BLaER1 treated with 17β-estradiol and CSF1 and Interleukin-3, amounts not matched to agents 10 nM and 100 nM (cell line): ENCODE results near the gene OR5K3.
"Not testable (repeated sequence)": the region's sequence is repeated elsewhere in the genome, so short reads cannot be mapped to it uniquely, and the experiment has no call there.

Experiments
- H3K27ac ChIP-seq, 11 experiments: shearing (Covaris generic); formaldehyde crosslinking; 2 replicates each; pipeline ENCODE4 v1.8.1; 2022
- H3K27me3 ChIP-seq, 11 experiments: shearing (Covaris generic); formaldehyde crosslinking; 2 replicates each; pipeline ENCODE4 v1.8.1; 2022
- H3K36me3 ChIP-seq, 11 experiments: shearing (Covaris generic); formaldehyde crosslinking; 2 replicates each; pipeline ENCODE4 v1.8.1; 2022
- H3K4me1 ChIP-seq, 10 experiments: shearing (Covaris generic); formaldehyde crosslinking; 2 replicates each; pipeline ENCODE4 v1.8.1; 2022
- H3K4me2 ChIP-seq, 11 experiments: shearing (Covaris generic); formaldehyde crosslinking; 2 replicates each; pipeline ENCODE4 v1.8.1; 2022
- H3K4me3 ChIP-seq, 10 experiments: shearing (Covaris generic); formaldehyde crosslinking; 2 replicates each; pipeline ENCODE4 v1.8.1; 2022
- H3K9ac ChIP-seq, 11 experiments: shearing (Covaris generic); formaldehyde crosslinking; 2 replicates each; pipeline ENCODE4 v1.8.1; 2022
- H3K9me3 ChIP-seq, 11 experiments: shearing (Covaris generic); formaldehyde crosslinking; replicated peaks in 1 of 11; 2 replicates each; pipeline ENCODE4 v1.8.1; 2022
- H4K20me1 ChIP-seq, 11 experiments: shearing (Covaris generic); formaldehyde crosslinking; 2 replicates each; pipeline ENCODE4 v1.8.1; 2022
- Cebpa-rat ChIP-seq, 11 experiments: shearing (Covaris generic); IDR thresholded peaks; 2 replicates each; pipeline ENCODE4 v1.8.1; 2022

The OR5K3 gene

DNA sequence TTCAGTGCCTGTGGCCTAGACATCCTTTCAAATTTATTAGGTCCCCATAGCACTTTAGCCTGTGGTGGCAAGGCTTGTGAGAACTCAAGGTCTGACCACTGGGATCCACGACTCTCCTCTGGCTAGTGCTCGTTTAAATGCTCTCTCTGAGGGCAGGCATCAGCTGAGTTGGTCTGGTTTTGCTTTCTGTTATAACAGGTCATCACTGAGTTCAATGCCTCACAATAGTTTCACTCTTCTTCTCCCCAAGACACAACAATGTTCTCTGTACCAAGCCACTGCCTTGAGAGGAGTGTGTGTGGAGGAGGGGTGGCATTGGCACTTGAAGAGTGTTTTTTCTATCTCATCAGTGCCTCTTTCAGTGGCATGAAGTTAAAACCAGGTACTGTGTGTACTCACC, 29.2 kb upstream of the OR5K3 start:
- Histone ChIP-seq H3K27ac (no peak overlapping the region), H3K9me3 (peaks cover 5 to 19% (median 15%) of the 10 kb centered on the region in 11 experiments; a peak in 16 of 22 replicates), H3K4me3 (no peak overlapping the region), H3K36me3 (no peaks in the 10 kb centered on the region), H4K20me1 (no peaks in the 10 kb centered on the region), H3K27me3 (no peaks in the 10 kb centered on the region), H3K9ac (no peak overlapping the region), H3K4me1 (0 out of 20 replicates have a peak, but pooled peaks cover 0 to 3% (median 0%) of the 10 kb centered on the region in 10 experiments), H3K4me2 (no peak overlapping the region)
- no peak for TF ChIP-seq Cebpa-rat (IDR thresholded peaks at IDR 0.05)

DNA sequence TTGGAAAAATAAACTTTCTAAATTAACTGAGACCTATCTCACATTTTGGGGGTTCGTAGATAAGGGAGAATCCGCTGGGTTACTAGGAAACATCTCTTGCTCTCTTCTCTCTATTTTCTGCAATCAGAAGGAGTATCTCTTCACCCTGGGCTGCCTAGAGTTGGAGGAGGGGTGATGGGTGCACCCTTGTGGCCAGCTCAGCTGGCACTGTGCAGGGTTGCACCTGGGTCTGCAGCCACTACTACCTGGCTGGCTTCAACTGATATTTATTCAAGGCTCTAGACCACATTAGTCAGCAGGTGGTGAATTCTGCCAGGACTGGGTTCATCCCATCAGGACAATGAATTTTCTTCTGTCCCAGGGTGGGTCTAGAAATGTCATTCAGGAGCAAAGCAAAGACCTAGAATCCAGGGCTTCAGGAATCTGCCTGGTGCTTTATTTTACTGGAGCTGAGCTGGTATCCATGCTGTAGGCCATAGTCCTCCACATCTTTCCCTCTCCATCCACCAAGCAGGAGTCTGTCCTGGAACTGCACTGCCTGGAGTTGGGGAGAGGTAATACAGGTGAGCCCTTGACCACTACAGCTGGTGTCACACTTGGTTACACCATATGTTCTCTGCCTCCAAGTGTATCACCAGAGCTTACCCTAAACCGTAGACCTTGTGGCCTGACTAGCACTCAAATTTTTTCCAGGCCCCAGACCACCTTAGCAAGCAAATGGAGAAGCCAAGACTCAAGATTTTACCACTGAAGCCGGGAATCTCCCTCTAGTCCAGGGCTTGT, 22.8 kb upstream of the OR5K3 start:
- Histone ChIP-seq H3K4me1 (no peaks in the 10 kb centered on the region), H4K20me1 (no peaks in the 10 kb centered on the region), H3K27ac (no peak overlapping the region), H3K36me3 (no peaks in the 10 kb centered on the region), H3K9me3 (no peaks in the 10 kb centered on the region), H3K27me3 (no peaks in the 10 kb centered on the region), H3K9ac (no peak overlapping the region), H3K4me2 (no peak overlapping the region), H3K4me3 (no peak overlapping the region)
- no peak for TF ChIP-seq Cebpa-rat (IDR thresholded peaks at IDR 0.05)

DNA sequence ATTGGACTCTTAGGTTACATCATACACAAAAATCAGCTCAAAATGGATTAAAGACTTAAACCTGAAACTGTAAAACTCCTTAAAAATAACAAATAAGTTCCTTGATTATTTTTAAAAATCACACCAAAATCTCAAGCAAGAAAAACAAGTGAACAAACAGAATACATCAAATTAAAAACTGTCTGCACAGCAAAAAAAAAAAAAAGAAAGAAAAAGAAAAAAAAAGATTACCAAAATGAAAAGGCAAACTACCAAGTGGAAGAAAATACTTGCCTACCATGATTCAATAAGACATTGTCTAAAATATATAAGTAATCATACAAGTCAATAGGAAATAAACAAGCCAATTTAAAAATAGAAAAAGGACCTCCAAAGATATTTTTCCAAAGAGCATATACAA, 19.3 kb upstream of the OR5K3 start:
- H3K36me3 ChIP-seq: no peaks in the 10 kb centered on the region
- H3K9ac ChIP-seq: no peak overlapping the region
- no peaks in the 10 kb centered on the region for H3K4me1 ChIP-seq
- TF ChIP-seq Cebpa-rat (IDR thresholded peaks at IDR 0.05): no peak
- H3K4me2 ChIP-seq: no peak overlapping the region
- no peaks in the 10 kb centered on the region for H4K20me1 ChIP-seq
- no peaks in the 10 kb centered on the region for H3K27me3 ChIP-seq
- H3K4me3 ChIP-seq: no peak overlapping the region
- no peaks in the 10 kb centered on the region for H3K9me3 ChIP-seq
- H3K27ac ChIP-seq: no peak overlapping the region

DNA sequence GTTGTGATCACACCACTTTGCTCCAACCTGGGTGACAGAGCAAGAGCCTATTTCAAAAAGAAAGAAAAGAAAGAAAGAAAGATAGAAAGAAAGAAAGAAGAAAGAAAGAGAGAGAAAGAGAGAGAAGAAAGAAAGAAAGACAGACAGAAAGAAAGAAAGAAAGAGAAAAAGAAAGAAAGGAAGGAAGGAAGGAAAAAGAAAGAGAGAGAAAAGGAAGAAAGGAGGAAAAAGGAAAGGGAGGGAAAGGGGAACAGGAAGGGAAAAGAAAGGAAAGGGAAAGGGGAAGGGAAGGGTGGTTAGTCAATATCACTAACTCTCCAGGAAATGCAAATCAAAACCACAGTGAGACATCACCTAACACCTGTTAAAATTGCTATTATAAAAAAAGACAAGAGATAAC, 18.6 kb upstream of the OR5K3 start:
- H3K4me3 ChIP-seq: no peak overlapping the region
- H3K9me3 ChIP-seq: no peaks in the 10 kb centered on the region
- H3K9ac ChIP-seq: no peak overlapping the region
- H3K4me2 ChIP-seq: no peak overlapping the region
- H3K27me3 ChIP-seq: no peaks in the 10 kb centered on the region
- no peak for TF ChIP-seq Cebpa-rat (IDR thresholded peaks at IDR 0.05)
- no peaks in the 10 kb centered on the region for H3K4me1 ChIP-seq
- no peak overlapping the region for H3K27ac ChIP-seq
- H4K20me1 ChIP-seq: no peaks in the 10 kb centered on the region
- H3K36me3 ChIP-seq: no peaks in the 10 kb centered on the region

DNA sequence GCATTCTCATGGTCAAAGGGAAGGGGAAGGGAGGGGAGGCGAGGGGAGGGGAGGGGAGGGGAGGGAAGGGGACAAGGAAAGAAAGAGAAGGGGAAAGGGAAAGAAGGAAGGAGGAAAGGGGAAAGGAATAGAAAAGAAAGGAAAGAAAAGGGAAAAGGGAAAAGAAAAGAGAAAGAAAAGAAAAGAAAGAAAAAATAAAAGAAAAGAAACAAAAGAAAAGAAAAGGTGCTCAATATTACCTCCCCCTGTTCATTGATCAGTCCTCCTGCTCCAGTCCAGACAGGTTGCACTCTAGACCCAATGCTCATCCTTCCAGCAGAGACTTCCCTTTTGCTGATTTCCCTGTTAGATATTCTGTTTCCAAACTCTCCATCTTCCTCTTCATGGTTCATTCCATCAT, 18.0 kb upstream of the OR5K3 start:
- Histone ChIP-seq H3K9me3 (no peaks in the 10 kb centered on the region), H3K4me2 (no peak overlapping the region), H3K36me3 (no peaks in the 10 kb centered on the region), H3K27ac (no peak overlapping the region), H3K4me3 (no peak overlapping the region), H3K27me3 (no peaks in the 10 kb centered on the region), H3K4me1 (no peaks in the 10 kb centered on the region), H3K9ac (no peak overlapping the region), H4K20me1 (no peaks in the 10 kb centered on the region)
- TF ChIP-seq Cebpa-rat (IDR thresholded peaks at IDR 0.05): no peak

DNA sequence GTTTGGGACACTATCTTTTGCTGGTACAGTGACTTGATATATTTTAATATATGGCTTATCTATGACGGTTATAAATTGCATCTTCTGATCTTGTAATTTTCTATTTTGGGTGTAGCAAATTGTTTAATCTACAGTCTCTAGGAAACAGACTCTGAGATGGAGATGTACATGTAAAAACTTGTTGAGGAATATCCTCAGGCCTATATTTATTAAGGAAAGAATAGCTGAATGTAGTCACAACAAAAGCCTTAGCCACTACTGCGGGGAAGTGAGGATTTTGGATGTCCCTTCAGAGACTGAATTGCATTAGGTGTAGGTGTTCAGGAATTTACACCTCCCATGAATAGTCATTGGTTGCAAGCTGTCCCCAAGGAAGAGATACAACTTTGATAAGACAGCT, 13.8 kb upstream of the OR5K3 start:
- no peaks in the 10 kb centered on the region for H3K27me3 ChIP-seq
- H3K9me3 ChIP-seq: no peaks in the 10 kb centered on the region
- no peak overlapping the region for H3K4me3 ChIP-seq
- H4K20me1 ChIP-seq: no peaks in the 10 kb centered on the region
- H3K4me2 ChIP-seq: no peak overlapping the region
- H3K9ac ChIP-seq: no peak overlapping the region
- H3K4me1 ChIP-seq: no peaks in the 10 kb centered on the region
- no peak overlapping the region for H3K27ac ChIP-seq
- TF ChIP-seq Cebpa-rat (IDR thresholded peaks at IDR 0.05): no peak
- no peaks in the 10 kb centered on the region for H3K36me3 ChIP-seq

DNA sequence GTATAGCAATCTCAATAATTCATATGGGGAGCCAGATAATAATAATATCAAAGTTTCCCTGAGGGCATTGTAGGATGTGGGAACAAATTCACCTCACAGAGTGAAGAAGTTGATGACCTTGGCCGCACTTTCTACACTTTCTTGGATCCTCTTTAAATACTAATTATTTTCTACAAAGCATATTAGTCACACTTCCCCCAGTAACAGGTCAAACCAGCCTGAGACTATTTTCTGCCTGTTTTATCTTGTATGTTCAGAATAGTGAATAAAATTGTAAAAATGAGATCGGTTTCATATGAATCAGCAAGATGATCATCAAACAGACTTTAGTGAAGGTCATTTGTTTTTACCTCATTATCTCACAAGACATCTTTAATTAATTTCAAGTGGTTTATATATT, 2.3 kb upstream of the OR5K3 start:
- no peak for TF ChIP-seq Cebpa-rat (IDR thresholded peaks at IDR 0.05)
- Histone ChIP-seq H3K4me1 (no peaks in the 10 kb centered on the region), H3K36me3 (no peaks in the 10 kb centered on the region), H3K27ac (no peak overlapping the region), H3K9ac (no peak overlapping the region), H3K4me2 (no peak overlapping the region), H3K27me3 (no peaks in the 10 kb centered on the region), H3K4me3 (no peak overlapping the region), H4K20me1 (no peaks in the 10 kb centered on the region), H3K9me3 (no peaks in the 10 kb centered on the region)

DNA sequence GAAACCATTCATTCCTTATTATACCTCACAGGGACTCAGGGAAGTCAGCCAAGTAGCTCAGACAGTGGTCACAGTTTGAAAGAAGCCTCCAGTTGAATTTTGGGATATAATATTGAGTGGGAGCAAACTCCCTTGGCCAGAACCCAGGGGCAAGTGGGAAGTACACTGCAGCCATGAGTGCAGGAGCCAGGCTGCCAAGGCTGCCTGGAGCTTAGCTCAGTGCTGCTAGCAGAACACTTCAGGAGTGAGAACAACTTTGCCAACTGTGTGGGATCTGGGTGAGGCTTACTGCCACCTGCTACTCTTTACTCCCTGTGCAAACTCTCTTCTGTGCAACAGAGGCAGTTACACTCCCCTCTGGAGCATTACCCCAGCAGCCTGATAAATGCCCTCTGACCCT, 4.6 kb downstream of the OR5K3 start:
- peaks cover 0 to 19% (median 13%) of the 10 kb centered on the region in 11 experiments; a peak in 15 of 22 replicates for H3K9me3 ChIP-seq
- H3K4me2 ChIP-seq: no peak overlapping the region
- H3K27ac ChIP-seq: no peak overlapping the region
- no peak overlapping the region for H3K4me3 ChIP-seq
- H3K9ac ChIP-seq: no peak overlapping the region
- peaks cover 0 to 6% (median 0%) of the 10 kb centered on the region in 10 experiments; a peak in 1 of 20 replicates for H3K4me1 ChIP-seq
- no peaks in the 10 kb centered on the region for H3K36me3 ChIP-seq
- no peaks in the 10 kb centered on the region for H3K27me3 ChIP-seq
- H4K20me1 ChIP-seq: no peaks in the 10 kb centered on the region
- no peak for TF ChIP-seq Cebpa-rat (IDR thresholded peaks at IDR 0.05)

DNA sequence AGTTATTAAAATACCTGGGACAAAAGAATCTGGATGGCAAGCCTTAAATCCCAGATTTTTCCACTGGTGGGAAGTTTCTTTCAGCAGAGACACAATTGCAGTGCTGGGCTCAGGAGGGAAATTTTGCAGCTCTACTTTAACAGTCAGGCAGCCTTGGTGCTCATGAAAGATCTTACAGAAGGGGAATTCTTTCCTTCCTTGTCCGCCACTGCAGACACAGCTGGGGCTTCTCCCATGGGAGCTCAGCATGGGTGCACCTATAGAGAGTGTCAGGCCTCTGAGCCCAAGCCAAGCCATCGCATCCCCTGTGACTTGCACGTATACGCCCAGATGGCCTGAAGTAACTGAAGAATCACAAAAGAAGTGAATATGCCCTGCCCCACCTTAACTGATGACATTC, 6.0 kb downstream of the OR5K3 start:
- H3K27ac ChIP-seq, H3K27me3 ChIP-seq, H3K9ac ChIP-seq, H3K4me3 ChIP-seq, H3K36me3 ChIP-seq, H4K20me1 ChIP-seq, H3K4me1 ChIP-seq: not testable (repeated sequence)
- H3K9me3 ChIP-seq: peaks cover 0 to 19% (median 13%) of the 10 kb centered on the region in 11 experiments; a peak in 15 of 22 replicates
- peak overlapping the region in 4 of 11 experiments; percentile 16 to 24 (median 19); a peak in 3 of 22 replicates for H3K4me2 ChIP-seq

DNA sequence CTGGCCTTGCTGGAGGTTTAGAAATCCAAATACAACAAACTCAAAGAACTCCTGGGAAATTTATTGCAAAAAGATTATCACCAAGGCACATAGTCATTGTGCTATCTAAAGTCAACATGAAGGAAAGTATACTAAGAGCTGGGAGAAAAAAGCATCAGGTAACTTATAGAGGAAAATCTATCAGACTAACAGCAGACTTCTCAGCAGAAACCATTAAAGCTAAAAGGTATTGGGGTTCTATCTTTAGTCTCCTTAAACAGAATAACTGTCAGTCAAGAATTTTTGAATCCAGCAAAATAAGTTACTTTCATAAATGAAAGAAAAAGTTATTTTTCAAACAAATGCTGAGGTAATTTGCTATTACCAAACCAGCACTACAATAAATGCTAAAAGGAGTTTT, 8.0 kb downstream of the OR5K3 start:
- no peak for TF ChIP-seq Cebpa-rat (IDR thresholded peaks at IDR 0.05)
- Histone ChIP-seq H3K27me3 (no peaks in the 10 kb centered on the region), H3K4me1 (peaks cover 0 to 6% (median 0%) of the 10 kb centered on the region in 10 experiments; a peak in 1 of 20 replicates), H4K20me1 (no peaks in the 10 kb centered on the region), H3K27ac (no peak overlapping the region), H3K9me3 (peaks cover 16 to 39% (median 32%) of the 10 kb centered on the region in 11 experiments), H3K4me2 (no peak overlapping the region), H3K4me3 (no peak overlapping the region), H3K36me3 (no peaks in the 10 kb centered on the region), H3K9ac (no peak overlapping the region)
